ENCODE results near the gene ECSIT. TPM values are rescaled to one million over a fixed set of nuclear protein-coding genes. Genes with fewer than 3 reads are reported as not detected.

ECSIT gene
- total and polyA plus RNA-seq, 7 donors = 84.3 to 196 (median 113) TPM

- 89 to 94% (median 91%) methylated on average over 7 of the region's 7 CpGs for WGBS, 3 donors
- ATAC-seq (no peak), DNase-seq (no peak)
- H3K27me3 ChIP-seq (ENCODE audit: insufficient read depth in 3 of 3, low read length in 2 of 3) = peaks cover 0 to 3% (median 0%) of the 10 kb centered on the region in 3 donors
- no peak for TF ChIP-seq CTCF (IDR thresholded peaks at IDR 0.05)
- no peak overlapping the region for H3K27ac ChIP-seq
- H3K4me1 ChIP-seq = no peaks in the 10 kb centered on the region
- H3K4me3 ChIP-seq = no peak overlapping the region
- intact Hi-C loops (cut with DNase I) = no loop called here
- peaks cover 0 to 30% of the 10 kb centered on the region in 2 donors for H3K36me3 ChIP-seq (ENCODE audit: insufficient read depth in 1 of 2, low read depth in 1 of 2)
- H3K9me3 ChIP-seq = no peaks in the 10 kb centered on the region
Observed at GRCh38 chr19:11489378-11489777, 39.6 kb downstream of the ECSIT start.

GRCh38 chr19:11486661-11487503 lies 42.1 kb downstream of the ECSIT start:
- Histone ChIP-seq H3K36me3 (ENCODE audit: insufficient read depth in 1 of 2, low read depth in 1 of 2) (peaks cover 0 to 23% of the 10 kb centered on the region in 2 donors), H3K4me3 (no peak overlapping the region), H3K27me3 (ENCODE audit: insufficient read depth in 3 of 3, low read length in 2 of 3) (peaks cover 0 to 28% (median 6%) of the 10 kb centered on the region in 3 donors), H3K9me3 (no peaks in the 10 kb centered on the region), H3K27ac (no peak overlapping the region), H3K4me1 (peaks cover 7% of the 10 kb centered on the region)
- DNase-seq (no peak), ATAC-seq (no peak)
- 89 to 92% (median 91%) methylated on average over 45 of the region's 45 CpGs for WGBS, 3 donors
- intact Hi-C loops (cut with DNase I) = no loop called here
- no peak for TF ChIP-seq CTCF (IDR thresholded peaks at IDR 0.05)

GRCh38 chr19:11485245-11485837 lies 43.6 kb downstream of the ECSIT start:
- intact Hi-C loops (cut with DNase I) = no loop called here
- 75 to 86% (median 78%) methylated on average over 13 of the region's 13 CpGs for WGBS, 3 donors
- no peak for TF ChIP-seq CTCF (IDR thresholded peaks at IDR 0.05)
- Histone ChIP-seq H3K4me3 (no peak overlapping the region), H3K27ac (no peak overlapping the region), H3K4me1 (peaks cover 7% of the 10 kb centered on the region), H3K9me3 (no peaks in the 10 kb centered on the region), H3K27me3 (ENCODE audit: insufficient read depth in 3 of 3, low read length in 2 of 3) (peaks cover 0 to 44% (median 9%) of the 10 kb centered on the region in 3 donors), H3K36me3 (ENCODE audit: insufficient read depth in 1 of 2, low read depth in 1 of 2) (peaks cover 0 to 19% of the 10 kb centered on the region in 2 donors)
- DNase-seq (no peak), ATAC-seq (no peak)

GRCh38 chr19:11483366-11484111 lies 45.4 kb downstream of the ECSIT start:
- 72 to 77% (median 74%) methylated on average over 53 to 57 of the region's 57 CpGs for WGBS, 3 donors
- H3K9me3 ChIP-seq = no peaks in the 10 kb centered on the region
- intact Hi-C loops (cut with DNase I) = loop anchor here (5.0 kb wide), 2 partner anchors 101 to 191 kb away; partner anchors contain the start of gene EPOR (in 1 of the 2)
- H3K27ac ChIP-seq = no peak overlapping the region
- TF ChIP-seq CTCF (IDR thresholded peaks at IDR 0.05) = no peak
- peaks cover 0 to 62% (median 19%) of the 10 kb centered on the region in 3 donors for H3K27me3 ChIP-seq (ENCODE audit: insufficient read depth in 3 of 3, low read length in 2 of 3)
- ATAC-seq = no peak
- H3K4me3 ChIP-seq = no peak overlapping the region
- H3K36me3 ChIP-seq (ENCODE audit: insufficient read depth in 1 of 2, low read depth in 1 of 2) = peaks cover 0 to 19% of the 10 kb centered on the region in 2 donors
- peaks cover 14% of the 10 kb centered on the region for H3K4me1 ChIP-seq
- no peak for DNase-seq
